ENCODE results near the gene TMEM45A.
"Not testable (repeated sequence)": the region's sequence is repeated elsewhere in the genome, so short reads cannot be mapped to it uniquely, and the experiment has no call there.

Gene TMEM45A

GRCh38 chr3:100465892-100466777, 26.3 kb upstream of the TMEM45A start:
- Histone ChIP-seq H3K4me3 (ENCODE audit: low read depth, low read length) (no peak overlapping the region), H3K27ac (no peak overlapping the region), H3K27me3 (replicated peaks) (no peaks in the 10 kb centered on the region), H3K36me3 (replicated peaks) (no peaks in the 10 kb centered on the region)
- no peak for DNase-seq
- no peak for TF ChIP-seq CTCF (IDR thresholded peaks at IDR 0.05; ENCODE audit: low read depth, low read length, missing control alignments)
- in situ Hi-C loops (cut with HindIII; ENCODE audit: low pct_ligation_motif_present, low sequenced_read_pairs): no loop called here

DNA sequence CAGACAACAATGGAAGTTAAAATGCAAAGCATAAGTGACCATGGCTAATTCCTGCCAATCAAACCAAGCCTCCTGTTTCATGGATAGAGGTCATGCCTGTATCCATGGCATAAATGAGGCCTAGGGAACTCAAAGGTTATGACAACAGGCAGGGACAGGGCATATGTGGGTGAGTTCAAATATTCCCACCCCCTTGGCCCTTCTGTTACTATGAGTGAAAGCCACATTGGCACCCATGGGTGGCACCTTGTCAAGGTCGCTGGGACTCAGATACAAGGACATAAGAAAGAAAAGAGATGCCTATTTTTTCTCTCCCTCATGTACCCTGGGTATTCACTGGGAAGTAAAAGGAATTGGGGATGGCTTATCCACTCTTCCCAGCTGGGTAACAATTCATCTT, 25.3 kb upstream of the TMEM45A start:
- H3K4me3 ChIP-seq (ENCODE audit: low read depth, low read length): no peak overlapping the region
- H3K27me3 ChIP-seq (replicated peaks): no peaks in the 10 kb centered on the region
- no peaks in the 10 kb centered on the region for H3K36me3 ChIP-seq (replicated peaks)
- TF ChIP-seq CTCF (IDR thresholded peaks at IDR 0.05; ENCODE audit: low read depth, low read length, missing control alignments): no peak
- H3K27ac ChIP-seq: no peak overlapping the region
- DNase-seq: no peak
- in situ Hi-C loops (cut with HindIII; ENCODE audit: low pct_ligation_motif_present, low sequenced_read_pairs): no loop called here

DNA sequence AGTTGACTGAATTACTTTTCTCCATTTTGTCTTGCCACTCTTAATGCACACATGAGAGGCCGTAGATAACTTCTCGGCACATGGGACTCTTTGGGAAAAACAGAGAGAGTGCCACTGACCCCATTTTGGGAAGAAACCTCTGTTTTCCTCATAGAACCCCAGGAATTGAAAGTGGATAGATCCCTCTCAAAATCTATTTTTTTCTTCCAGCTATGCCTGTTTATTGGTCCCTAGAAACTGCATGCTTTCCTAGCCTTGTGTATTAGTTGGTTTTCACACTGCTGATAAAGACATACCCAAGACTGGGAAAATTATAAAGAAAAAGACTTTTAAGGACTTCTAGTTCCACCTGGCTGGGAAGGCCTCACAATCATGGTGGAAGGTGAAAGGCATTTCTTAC, 23.7 kb upstream of the TMEM45A start:
- Histone ChIP-seq H3K27me3 (replicated peaks) (no peaks in the 10 kb centered on the region), H3K36me3 (replicated peaks) (no peaks in the 10 kb centered on the region), H3K27ac (no peak overlapping the region), H3K4me3 (ENCODE audit: low read depth, low read length) (no peak overlapping the region)
- DNase-seq: no peak
- in situ Hi-C loops (cut with HindIII; ENCODE audit: low pct_ligation_motif_present, low sequenced_read_pairs): no loop called here
- TF ChIP-seq CTCF (IDR thresholded peaks at IDR 0.05; ENCODE audit: low read depth, low read length, missing control alignments): no peak

DNA sequence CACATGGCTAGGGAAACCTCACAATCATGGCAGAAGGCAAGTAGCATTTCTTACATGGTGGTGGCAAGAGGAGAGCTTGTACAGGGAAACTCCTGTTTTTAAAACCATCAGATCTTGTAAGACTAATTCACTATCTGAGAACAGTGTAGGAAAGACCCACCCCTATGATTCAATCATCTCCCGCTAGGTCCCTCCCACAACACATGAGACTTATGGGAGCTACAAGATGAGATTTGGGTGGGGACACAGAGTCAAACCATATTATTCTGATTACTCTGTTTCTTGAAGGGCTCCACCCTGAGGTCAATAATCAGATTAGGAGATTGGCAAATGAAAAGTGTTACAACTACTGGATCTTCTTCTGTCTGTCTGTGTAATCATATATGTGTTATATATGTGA, 21.5 kb upstream of the TMEM45A start:
- Histone ChIP-seq H3K27me3 (replicated peaks) (no peaks in the 10 kb centered on the region), H3K4me3 (ENCODE audit: low read depth, low read length) (no peak overlapping the region), H3K36me3 (replicated peaks) (no peaks in the 10 kb centered on the region), H3K27ac (no peak overlapping the region)
- no peak for DNase-seq
- TF ChIP-seq CTCF (IDR thresholded peaks at IDR 0.05; ENCODE audit: low read depth, low read length, missing control alignments): no peak
- in situ Hi-C loops (cut with HindIII; ENCODE audit: low pct_ligation_motif_present, low sequenced_read_pairs): no loop called here

GRCh38 chr3:100471444-100471843, 21.0 kb upstream of the TMEM45A start:
- no peak overlapping the region for H3K27ac ChIP-seq
- in situ Hi-C loops (cut with HindIII; ENCODE audit: low pct_ligation_motif_present, low sequenced_read_pairs): no loop called here
- DNase-seq: no peak
- no peak for TF ChIP-seq CTCF (IDR thresholded peaks at IDR 0.05; ENCODE audit: low read depth, low read length, missing control alignments)
- no peaks in the 10 kb centered on the region for H3K36me3 ChIP-seq (replicated peaks)
- no peak overlapping the region for H3K4me3 ChIP-seq (ENCODE audit: low read depth, low read length)
- no peaks in the 10 kb centered on the region for H3K27me3 ChIP-seq (replicated peaks)

- DNase-seq; in situ Hi-C loops (cut with HindIII; ENCODE audit: low pct_ligation_motif_present, low sequenced_read_pairs); H3K27me3 ChIP-seq (replicated peaks); H3K36me3 ChIP-seq (replicated peaks); H3K4me3 ChIP-seq (ENCODE audit: low read depth, low read length); H3K27ac ChIP-seq: not testable (repeated sequence)
These were observed 14.5 kb upstream of the TMEM45A start for GRCh38 chr3:100477851-100478360.

DNA sequence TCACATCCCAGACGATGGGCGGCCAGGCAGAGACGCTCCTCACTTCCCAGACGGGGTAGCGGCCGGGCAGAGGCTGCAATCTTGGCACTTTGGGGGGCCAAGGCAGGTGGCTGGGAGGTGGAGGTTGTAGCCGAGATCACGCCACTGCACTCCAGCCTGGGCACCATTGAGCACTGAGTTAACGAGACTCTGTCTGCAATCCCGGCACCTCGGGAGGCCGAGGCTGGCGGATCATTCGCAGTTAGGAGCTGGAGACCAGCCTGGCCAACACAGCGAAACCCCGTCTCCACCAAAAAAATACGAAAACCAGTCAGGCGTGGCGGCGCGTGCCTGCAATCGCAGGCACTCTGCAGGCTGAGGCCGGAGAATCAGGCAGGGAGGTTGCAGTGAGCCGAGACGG, 13.9 kb upstream of the TMEM45A start:
- H3K27ac ChIP-seq; H3K27me3 ChIP-seq (replicated peaks); in situ Hi-C loops (cut with HindIII; ENCODE audit: low pct_ligation_motif_present, low sequenced_read_pairs); H3K4me3 ChIP-seq (ENCODE audit: low read depth, low read length); DNase-seq; H3K36me3 ChIP-seq (replicated peaks): not testable (repeated sequence)

Measured in brain microvascular endothelial cell (primary cell).